Trophoblast cell (in vitro differentiated cells and primary cell): ENCODE measurements around the gene KCTD11.

Experiments used
- DNase-seq, 2 donors: peaks; one replicate each; pipeline ENCODE4 v3.0.0-alpha.2; 2016
- H2AFZ ChIP-seq: 2 replicates; pipeline ENCODE4 v1.6.1; 2013; ENCODE audit warnings: low read length, moderate library complexity, mild to moderate bottlenecking; ENCODE audit not compliant: insufficient read depth, poor library complexity
- H2AK5ac ChIP-seq: 2 replicates; pipeline ENCODE4 v1.6.1; 2013; ENCODE audit warnings: mild to moderate bottlenecking, low read length
- H2BK120ac ChIP-seq: 2 replicates; pipeline ENCODE4 v1.6.1; 2013; ENCODE audit warnings: low read length, mild to moderate bottlenecking, moderate library complexity; ENCODE audit not compliant: insufficient read depth, poor library complexity
- H2BK12ac ChIP-seq: 2 replicates; pipeline ENCODE4 v1.6.1; 2013; ENCODE audit warnings: mild to moderate bottlenecking, low read length, moderate library complexity
- H2BK5ac ChIP-seq: 2 replicates; pipeline ENCODE4 v1.6.1; 2013; ENCODE audit warnings: low read length, low read depth, moderate library complexity, mild to moderate bottlenecking; ENCODE audit not compliant: poor library complexity
- H3K14ac ChIP-seq: 2 replicates; pipeline ENCODE4 v1.6.1; 2013; ENCODE audit warnings: mild to moderate bottlenecking, low read length
- H3K18ac ChIP-seq: 2 replicates; pipeline ENCODE4 v1.6.1; 2013; ENCODE audit warnings: mild to moderate bottlenecking, low read length
- H3K23ac ChIP-seq: 2 replicates; pipeline ENCODE4 v1.6.1; 2013; ENCODE audit warnings: low read length
- H3K27ac ChIP-seq: 2 replicates; pipeline ENCODE4 v1.5.1; 2013; ENCODE audit warnings: low read depth, mild to moderate bottlenecking, inconsistent platforms, low read length, moderate library complexity
- H3K27me3 ChIP-seq: 2 replicates; pipeline ENCODE4 v1.6.1; 2013; ENCODE audit warnings: inconsistent platforms, mild to moderate bottlenecking, low read length, moderate library complexity; ENCODE audit not compliant: insufficient read depth
- H3K36me3 ChIP-seq, 2 experiments: 1 replicate in 1 of 2; 2 replicates in 1 of 2; pipeline ENCODE4 v1.6.1; 2013; ENCODE audit warnings: low read length in 2 of 2, mild to moderate bottlenecking in 2 of 2, moderate library complexity in 1 of 2; ENCODE audit not compliant: insufficient read depth in 2 of 2, control insufficient read depth in 1 of 2
- H3K4ac ChIP-seq: 2 replicates; pipeline ENCODE4 v1.6.1; 2013; ENCODE audit warnings: low read depth, mild to moderate bottlenecking, low read length, moderate library complexity
- H3K4me1 ChIP-seq, 2 experiments: 1 replicate in 1 of 2; 2 replicates in 1 of 2; pipeline ENCODE4 v1.6.1; 2013; ENCODE audit warnings: low read length in 2 of 2, mild to moderate bottlenecking in 2 of 2, moderate library complexity in 1 of 2; ENCODE audit not compliant: insufficient read depth in 2 of 2, control insufficient read depth in 1 of 2
- H3K4me2 ChIP-seq: 2 replicates; pipeline ENCODE4 v1.6.1; 2013; ENCODE audit warnings: inconsistent platforms, mild to moderate bottlenecking, low read length, moderate library complexity
- H3K4me3 ChIP-seq: 2 replicates; pipeline ENCODE4 v1.5.1; 2013; ENCODE audit warnings: mild to moderate bottlenecking, low read depth, low read length, inconsistent platforms
- H3K79me1 ChIP-seq: one replicate; pipeline ENCODE4 v1.6.1; 2013; ENCODE audit warnings: low read length
- H3K79me2 ChIP-seq: 2 replicates; pipeline ENCODE4 v1.6.1; 2013; ENCODE audit warnings: low read length, mild to moderate bottlenecking; ENCODE audit not compliant: control insufficient read depth, insufficient read depth, poor library complexity
- H3K9ac ChIP-seq: 2 replicates; pipeline ENCODE4 v1.6.1; 2013; ENCODE audit warnings: mild to moderate bottlenecking, low read length
- H3K9me3 ChIP-seq: 2 replicates; pipeline ENCODE4 v1.6.1; 2013; ENCODE audit warnings: low read depth, mild to moderate bottlenecking, control low read depth, inconsistent platforms, low read length; ENCODE audit not compliant: insufficient read depth
- H4K12ac ChIP-seq: 2 replicates; pipeline ENCODE4 v1.6.1; 2013; ENCODE audit warnings: low read depth, mild to moderate bottlenecking, low read length, moderate library complexity
- H4K8ac ChIP-seq: 2 replicates; pipeline ENCODE4 v1.6.1; 2013; ENCODE audit warnings: low read depth, mild to moderate bottlenecking, low read length, moderate library complexity
- H4K91ac ChIP-seq: one replicate; pipeline ENCODE4 v1.6.1; 2013; ENCODE audit warnings: low read depth, mild to moderate bottlenecking, low read length, moderate library complexity
- WGBS: extraction: QIAGEN DNeasy Blood & Tissue Kit; methylation state at CpG from one replicate; pipeline ENCODE4 v1.1.7; 2013; ENCODE audit warnings: missing lambda C conversion rate; ENCODE audit not compliant: insufficient read length, insufficient coverage; ENCODE audit errors: extremely low coverage; 5-methylcytosine and 5-hydroxymethylcytosine counted together

The KCTD11 gene

GRCh38 chr17:7354262-7354843 lies 2.4 kb downstream of the KCTD11 start:
- H4K91ac ChIP-seq: no peak overlapping the region

GRCh38 chr17:7355053-7355452 lies 3.1 kb downstream of the KCTD11 start, which contains the start of gene TMEM95:
TSS of gene TMEM95 (plus strand) at chr17:7355156. CDS start at chr17:7355205, 49 bp downstream.
- peaks cover 13% of the 10 kb centered on the region for H3K79me2 ChIP-seq
- no peak within 1 kb of the TSS for H3K4ac ChIP-seq
- no peak within 1 kb of the TSS for H3K23ac ChIP-seq
- no peak within 1 kb of the TSS for H3K27ac ChIP-seq
- no peak within 1 kb of the TSS for H2AFZ ChIP-seq
- H2BK5ac ChIP-seq: no peak within 1 kb of the TSS
- H2BK12ac ChIP-seq: no peak within 1 kb of the TSS
- H3K36me3 ChIP-seq: no peaks in the 10 kb centered on the region
- H4K12ac ChIP-seq: no peak within 1 kb of the TSS
- peak within 1 kb of the TSS; percentile 15 for H2AK5ac ChIP-seq
- H3K79me1 ChIP-seq: peaks cover 19% of the 10 kb centered on the region
- no peaks in the 10 kb centered on the region for H3K9me3 ChIP-seq
- no peak within 1 kb of the TSS for H3K4me2 ChIP-seq
- H4K8ac ChIP-seq: no peak within 1 kb of the TSS
- DNase-seq: no peak
- no CpG with 5 or more reads among the region's 10 CpGs for WGBS
- H2BK120ac ChIP-seq: no peak within 1 kb of the TSS
- no peaks in the 10 kb centered on the region for H3K27me3 ChIP-seq
- H3K4me1 ChIP-seq: peaks cover 17 to 20% of the 10 kb centered on the region in 2 experiments
- H3K9ac ChIP-seq: no peak within 1 kb of the TSS
- no peak within 1 kb of the TSS for H4K91ac ChIP-seq
- no peak within 1 kb of the TSS for H3K4me3 ChIP-seq
- H3K14ac ChIP-seq: no peak within 1 kb of the TSS
- H3K18ac ChIP-seq: no peak within 1 kb of the TSS

More at GRCh38 chr17:7354262-7354843, 2.4 kb downstream of the KCTD11 start:
- Histone ChIP-seq H3K79me1 (peaks cover 22% of the 10 kb centered on the region), H3K18ac (no peak overlapping the region), H3K27me3 (no peaks in the 10 kb centered on the region), H3K4me2 (no peak overlapping the region), H2BK5ac (no peak overlapping the region), H4K8ac (no peak overlapping the region), H4K12ac (no peak overlapping the region), H3K4me3 (no peak overlapping the region), H3K23ac (no peak overlapping the region), H3K9me3 (no peaks in the 10 kb centered on the region), H3K79me2 (peaks cover 13% of the 10 kb centered on the region), H3K9ac (no peak overlapping the region), H3K14ac (no peak overlapping the region), H3K4me1 (peaks cover 20 to 24% of the 10 kb centered on the region in 2 experiments), H2AK5ac (peak overlapping the region; percentile 15), H3K4ac (no peak overlapping the region), H3K36me3 (no peaks in the 10 kb centered on the region), H3K27ac (no peak overlapping the region), H2AFZ (no peak overlapping the region), H2BK12ac (no peak overlapping the region), H2BK120ac (no peak overlapping the region)
- DNase-seq: peak; percentile 52 to 63
- no CpG with 5 or more reads among the region's 9 CpGs for WGBS

- Histone ChIP-seq H2BK5ac (no peak overlapping the region), H4K8ac (no peak overlapping the region)
Observed at GRCh38 chr17:7355573-7355972, 3.6 kb downstream of the KCTD11 start.

GRCh38 chr17:7356072-7356549 lies 4.1 kb downstream of the KCTD11 start:
- Histone ChIP-seq H4K8ac (no peak overlapping the region), H3K27me3 (no peaks in the 10 kb centered on the region), H3K18ac (no peak overlapping the region), H2AFZ (no peak overlapping the region), H2AK5ac (no peak overlapping the region), H3K4me1 (peaks cover 17 to 20% of the 10 kb centered on the region in 2 experiments), H3K4ac (no peak overlapping the region), H4K12ac (no peak overlapping the region), H3K4me3 (no peak overlapping the region), H3K9ac (no peak overlapping the region), H3K79me1 (peaks cover 13% of the 10 kb centered on the region), H3K36me3 (no peaks in the 10 kb centered on the region), H3K23ac (no peak overlapping the region), H2BK5ac (no peak overlapping the region), H2BK120ac (no peak overlapping the region), H3K4me2 (no peak overlapping the region), H3K9me3 (no peaks in the 10 kb centered on the region), H3K14ac (no peak overlapping the region), H4K91ac (no peak overlapping the region), H2BK12ac (no peak overlapping the region), H3K79me2 (peaks cover 9% of the 10 kb centered on the region), H3K27ac (no peak overlapping the region)
- peak; percentile 87 to 93 for DNase-seq
- no CpG with 5 or more reads among the region's 12 CpGs for WGBS

More at GRCh38 chr17:7355573-7355972, 3.6 kb downstream of the KCTD11 start:
- no peak overlapping the region for H4K91ac ChIP-seq
- WGBS: no CpG with 5 or more reads among the region's 8 CpGs
- H3K9me3 ChIP-seq: no peaks in the 10 kb centered on the region
- H4K12ac ChIP-seq: no peak overlapping the region
- peaks cover 17 to 20% of the 10 kb centered on the region in 2 experiments for H3K4me1 ChIP-seq
- no peaks in the 10 kb centered on the region for H3K36me3 ChIP-seq
- peaks cover 13% of the 10 kb centered on the region for H3K79me2 ChIP-seq
- no peak overlapping the region for H3K18ac ChIP-seq
- H2AFZ ChIP-seq: no peak overlapping the region
- H3K27me3 ChIP-seq: no peaks in the 10 kb centered on the region
- H3K4ac ChIP-seq: no peak overlapping the region
- no peak overlapping the region for H3K14ac ChIP-seq
- no peak overlapping the region for H2BK120ac ChIP-seq
- DNase-seq: no peak
- no peak overlapping the region for H3K9ac ChIP-seq
- H3K4me3 ChIP-seq: no peak overlapping the region
- H3K4me2 ChIP-seq: no peak overlapping the region
- peaks cover 18% of the 10 kb centered on the region for H3K79me1 ChIP-seq
- H3K27ac ChIP-seq: no peak overlapping the region
- no peak overlapping the region for H3K23ac ChIP-seq
- H2BK12ac ChIP-seq: no peak overlapping the region
- no peak overlapping the region for H2AK5ac ChIP-seq
